ENCODE data around the gene TMEM247. TPM values are rescaled to one million over a fixed set of nuclear protein-coding genes. Genes with fewer than 3 reads are reported as not detected.

The TMEM247 gene
- total RNA-seq, 1 experiment from 2014 or later: not detected

DNA sequence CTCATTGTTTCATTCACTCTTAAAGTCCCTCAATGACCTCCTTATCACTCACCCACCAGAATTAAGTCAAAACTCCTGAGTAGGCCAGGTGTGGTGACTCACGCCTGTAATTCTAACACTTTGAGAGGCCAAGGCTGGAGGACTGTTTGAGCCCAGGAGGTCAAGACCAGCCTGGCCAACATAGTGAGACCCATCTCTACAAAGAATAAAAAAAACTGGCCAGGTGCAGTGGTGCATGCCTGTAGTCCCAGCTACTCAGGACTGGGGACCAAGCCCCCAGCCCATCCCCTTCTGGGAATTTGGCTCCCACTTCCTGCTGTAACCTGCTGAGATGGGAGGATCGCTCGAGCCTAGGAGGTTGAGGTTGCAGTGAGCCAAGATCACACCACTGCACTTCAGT lies 28.9 kb downstream of the TMEM247 start (continued):
- TF ChIP-seq ATF1 (CRISPR knock-in tag; IDR thresholded peaks at IDR 0.05) (no peak), RELA (CRISPR knock-in tag; IDR thresholded peaks at IDR 0.05; ENCODE audit: borderline replicate concordance) (no peak)

DNA sequence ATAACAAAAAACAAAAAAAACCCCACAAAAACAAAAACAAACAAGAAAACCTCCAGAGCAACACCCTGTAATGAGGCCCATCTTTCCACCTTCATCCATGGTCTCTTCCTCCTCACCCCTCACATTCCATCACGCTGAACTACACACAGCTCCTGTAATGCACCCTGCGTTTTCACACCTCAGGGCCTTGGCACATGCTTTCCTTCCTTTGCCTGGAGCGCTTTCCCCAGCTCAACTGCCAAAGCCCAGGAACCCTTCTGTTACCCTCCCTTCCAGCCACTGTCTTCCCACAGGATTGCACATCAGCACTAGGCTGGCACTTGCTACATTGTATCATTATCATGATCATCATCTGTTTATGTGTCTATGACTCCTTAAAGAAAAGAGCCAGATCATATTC lies 29.4 kb downstream of the TMEM247 start:
- Mint-ChIP-seq H3K36me3 (no peaks in the 10 kb centered on the region), H3K4me1 (peaks cover 26% of the 10 kb centered on the region), H3K27me3 (ENCODE audit: low read depth) (peaks cover 2% of the 10 kb centered on the region; the same call in 1 of the 2 replicates), H3K27ac (no peak overlapping the region), H3K9me3 (no peaks in the 10 kb centered on the region), H3K4me3 (no peak overlapping the region)
- ATAC-seq (no peak), DNase-seq (ENCODE audit: low spot score) (no peak)
- TF ChIP-seq TP53 (CRISPR knock-in tag; IDR thresholded peaks at IDR 0.05) (no peak), JUN (CRISPR knock-in tag; IDR thresholded peaks at IDR 0.05) (no peak), SMAD4 (CRISPR knock-in tag; IDR thresholded peaks at IDR 0.05) (no peak), CREM (CRISPR knock-in tag; IDR thresholded peaks at IDR 0.05) (no peak), GABPB1 (CRISPR knock-in tag; IDR thresholded peaks at IDR 0.05) (no peak), ESRRA (CRISPR knock-in tag; IDR thresholded peaks at IDR 0.05; ENCODE audit: borderline replicate concordance) (no peak), FOXJ3 (CRISPR knock-in tag; IDR thresholded peaks at IDR 0.05; ENCODE audit: borderline replicate concordance) (no peak), FOXK1 (CRISPR knock-in tag; IDR thresholded peaks at IDR 0.05) (no peak), ETV6 (CRISPR knock-in tag; IDR thresholded peaks at IDR 0.05) (no peak), OVOL2 (CRISPR knock-in tag; IDR thresholded peaks at IDR 0.05; ENCODE audit: borderline replicate concordance) (no peak), CREB1 (CRISPR knock-in tag; IDR thresholded peaks at IDR 0.05) (no peak), NFATC4 (CRISPR knock-in tag; IDR thresholded peaks at IDR 0.05) (no peak), HMGA2 (CRISPR knock-in tag; IDR thresholded peaks at IDR 0.05) (no peak)
- TF ChIP-seq, protein P1, sequence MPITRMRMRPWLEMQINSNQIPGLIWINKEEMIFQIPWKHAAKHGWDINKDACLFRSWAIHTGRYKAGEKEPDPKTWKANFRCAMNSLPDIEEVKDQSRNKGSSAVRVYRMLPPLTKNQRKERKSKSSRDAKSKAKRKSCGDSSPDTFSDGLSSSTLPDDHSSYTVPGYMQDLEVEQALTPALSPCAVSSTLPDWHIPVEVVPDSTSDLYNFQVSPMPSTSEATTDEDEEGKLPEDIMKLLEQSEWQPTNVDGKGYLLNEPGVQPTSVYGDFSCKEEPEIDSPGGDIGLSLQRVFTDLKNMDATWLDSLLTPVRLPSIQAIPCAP (CRISPR knock-in tag; IDR thresholded peaks at IDR 0.05): no peak
- TF ChIP-seq, protein P2, sequence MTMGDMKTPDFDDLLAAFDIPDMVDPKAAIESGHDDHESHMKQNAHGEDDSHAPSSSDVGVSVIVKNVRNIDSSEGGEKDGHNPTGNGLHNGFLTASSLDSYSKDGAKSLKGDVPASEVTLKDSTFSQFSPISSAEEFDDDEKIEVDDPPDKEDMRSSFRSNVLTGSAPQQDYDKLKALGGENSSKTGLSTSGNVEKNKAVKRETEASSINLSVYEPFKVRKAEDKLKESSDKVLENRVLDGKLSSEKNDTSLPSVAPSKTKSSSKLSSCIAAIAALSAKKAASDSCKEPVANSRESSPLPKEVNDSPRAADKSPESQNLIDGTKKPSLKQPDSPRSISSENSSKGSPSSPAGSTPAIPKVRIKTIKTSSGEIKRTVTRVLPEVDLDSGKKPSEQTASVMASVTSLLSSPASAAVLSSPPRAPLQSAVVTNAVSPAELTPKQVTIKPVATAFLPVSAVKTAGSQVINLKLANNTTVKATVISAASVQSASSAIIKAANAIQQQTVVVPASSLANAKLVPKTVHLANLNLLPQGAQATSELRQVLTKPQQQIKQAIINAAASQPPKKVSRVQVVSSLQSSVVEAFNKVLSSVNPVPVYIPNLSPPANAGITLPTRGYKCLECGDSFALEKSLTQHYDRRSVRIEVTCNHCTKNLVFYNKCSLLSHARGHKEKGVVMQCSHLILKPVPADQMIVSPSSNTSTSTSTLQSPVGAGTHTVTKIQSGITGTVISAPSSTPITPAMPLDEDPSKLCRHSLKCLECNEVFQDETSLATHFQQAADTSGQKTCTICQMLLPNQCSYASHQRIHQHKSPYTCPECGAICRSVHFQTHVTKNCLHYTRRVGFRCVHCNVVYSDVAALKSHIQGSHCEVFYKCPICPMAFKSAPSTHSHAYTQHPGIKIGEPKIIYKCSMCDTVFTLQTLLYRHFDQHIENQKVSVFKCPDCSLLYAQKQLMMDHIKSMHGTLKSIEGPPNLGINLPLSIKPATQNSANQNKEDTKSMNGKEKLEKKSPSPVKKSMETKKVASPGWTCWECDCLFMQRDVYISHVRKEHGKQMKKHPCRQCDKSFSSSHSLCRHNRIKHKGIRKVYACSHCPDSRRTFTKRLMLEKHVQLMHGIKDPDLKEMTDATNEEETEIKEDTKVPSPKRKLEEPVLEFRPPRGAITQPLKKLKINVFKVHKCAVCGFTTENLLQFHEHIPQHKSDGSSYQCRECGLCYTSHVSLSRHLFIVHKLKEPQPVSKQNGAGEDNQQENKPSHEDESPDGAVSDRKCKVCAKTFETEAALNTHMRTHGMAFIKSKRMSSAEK (CRISPR knock-in tag; IDR thresholded peaks at IDR 0.05; ENCODE audit: borderline replicate concordance): no peak
- TF ChIP-seq, protein P3, sequence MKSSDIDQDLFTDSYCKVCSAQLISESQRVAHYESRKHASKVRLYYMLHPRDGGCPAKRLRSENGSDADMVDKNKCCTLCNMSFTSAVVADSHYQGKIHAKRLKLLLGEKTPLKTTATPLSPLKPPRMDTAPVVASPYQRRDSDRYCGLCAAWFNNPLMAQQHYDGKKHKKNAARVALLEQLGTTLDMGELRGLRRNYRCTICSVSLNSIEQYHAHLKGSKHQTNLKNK (CRISPR knock-in tag; IDR thresholded peaks at IDR 0.05): no peak
- TF ChIP-seq, protein P4, sequence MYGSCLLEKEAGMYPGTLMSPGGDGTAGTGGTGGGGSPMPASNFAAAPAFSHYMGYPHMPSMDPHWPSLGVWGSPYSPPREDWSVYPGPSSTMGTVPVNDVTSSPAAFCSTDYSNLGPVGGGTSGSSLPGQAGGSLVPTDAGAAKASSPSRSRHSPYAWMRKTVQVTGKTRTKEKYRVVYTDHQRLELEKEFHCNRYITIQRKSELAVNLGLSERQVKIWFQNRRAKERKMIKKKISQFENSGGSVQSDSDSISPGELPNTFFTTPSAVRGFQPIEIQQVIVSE (CRISPR knock-in tag; IDR thresholded peaks at IDR 0.05; ENCODE audit: borderline replicate concordance): no peak
- TF ChIP-seq, protein P5, sequence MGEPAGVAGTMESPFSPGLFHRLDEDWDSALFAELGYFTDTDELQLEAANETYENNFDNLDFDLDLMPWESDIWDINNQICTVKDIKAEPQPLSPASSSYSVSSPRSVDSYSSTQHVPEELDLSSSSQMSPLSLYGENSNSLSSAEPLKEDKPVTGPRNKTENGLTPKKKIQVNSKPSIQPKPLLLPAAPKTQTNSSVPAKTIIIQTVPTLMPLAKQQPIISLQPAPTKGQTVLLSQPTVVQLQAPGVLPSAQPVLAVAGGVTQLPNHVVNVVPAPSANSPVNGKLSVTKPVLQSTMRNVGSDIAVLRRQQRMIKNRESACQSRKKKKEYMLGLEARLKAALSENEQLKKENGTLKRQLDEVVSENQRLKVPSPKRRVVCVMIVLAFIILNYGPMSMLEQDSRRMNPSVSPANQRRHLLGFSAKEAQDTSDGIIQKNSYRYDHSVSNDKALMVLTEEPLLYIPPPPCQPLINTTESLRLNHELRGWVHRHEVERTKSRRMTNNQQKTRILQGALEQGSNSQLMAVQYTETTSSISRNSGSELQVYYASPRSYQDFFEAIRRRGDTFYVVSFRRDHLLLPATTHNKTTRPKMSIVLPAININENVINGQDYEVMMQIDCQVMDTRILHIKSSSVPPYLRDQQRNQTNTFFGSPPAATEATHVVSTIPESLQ (CRISPR knock-in tag; IDR thresholded peaks at IDR 0.05): no peak
- TF ChIP-seq, protein P6, sequence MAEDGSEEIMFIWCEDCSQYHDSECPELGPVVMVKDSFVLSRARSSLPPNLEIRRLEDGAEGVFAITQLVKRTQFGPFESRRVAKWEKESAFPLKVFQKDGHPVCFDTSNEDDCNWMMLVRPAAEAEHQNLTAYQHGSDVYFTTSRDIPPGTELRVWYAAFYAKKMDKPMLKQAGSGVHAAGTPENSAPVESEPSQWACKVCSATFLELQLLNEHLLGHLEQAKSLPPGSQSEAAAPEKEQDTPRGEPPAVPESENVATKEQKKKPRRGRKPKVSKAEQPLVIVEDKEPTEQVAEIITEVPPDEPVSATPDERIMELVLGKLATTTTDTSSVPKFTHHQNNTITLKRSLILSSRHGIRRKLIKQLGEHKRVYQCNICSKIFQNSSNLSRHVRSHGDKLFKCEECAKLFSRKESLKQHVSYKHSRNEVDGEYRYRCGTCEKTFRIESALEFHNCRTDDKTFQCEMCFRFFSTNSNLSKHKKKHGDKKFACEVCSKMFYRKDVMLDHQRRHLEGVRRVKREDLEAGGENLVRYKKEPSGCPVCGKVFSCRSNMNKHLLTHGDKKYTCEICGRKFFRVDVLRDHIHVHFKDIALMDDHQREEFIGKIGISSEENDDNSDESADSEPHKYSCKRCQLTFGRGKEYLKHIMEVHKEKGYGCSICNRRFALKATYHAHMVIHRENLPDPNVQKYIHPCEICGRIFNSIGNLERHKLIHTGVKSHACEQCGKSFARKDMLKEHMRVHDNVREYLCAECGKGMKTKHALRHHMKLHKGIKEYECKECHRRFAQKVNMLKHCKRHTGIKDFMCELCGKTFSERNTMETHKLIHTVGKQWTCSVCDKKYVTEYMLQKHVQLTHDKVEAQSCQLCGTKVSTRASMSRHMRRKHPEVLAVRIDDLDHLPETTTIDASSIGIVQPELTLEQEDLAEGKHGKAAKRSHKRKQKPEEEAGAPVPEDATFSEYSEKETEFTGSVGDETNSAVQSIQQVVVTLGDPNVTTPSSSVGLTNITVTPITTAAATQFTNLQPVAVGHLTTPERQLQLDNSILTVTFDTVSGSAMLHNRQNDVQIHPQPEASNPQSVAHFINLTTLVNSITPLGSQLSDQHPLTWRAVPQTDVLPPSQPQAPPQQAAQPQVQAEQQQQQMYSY (CRISPR knock-in tag; IDR thresholded peaks at IDR 0.05): no peak
- POLR2A ChIA-PET: interaction anchor here (0.6 kb wide), 1 partner anchor 47 kb away, joined by 3 read pairs; no protein-coding TSS in a partner anchor
- CTCF ChIA-PET: no interaction called here

All from WTC11 (cell line).